ENCODE measurements around the gene TBC1D22A.
"Not testable (repeated sequence)": the region's sequence is repeated elsewhere in the genome, so short reads cannot be mapped to it uniquely, and the experiment has no call there.

TBC1D22A gene

GRCh38 chr22:47136671-47137070, 374.2 kb downstream of the TBC1D22A start:
- H3K27ac Mint-ChIP-seq = no peak overlapping the region
- DNase-seq (ENCODE audit: low spot score in 2 of 2) (no peak), ATAC-seq (ENCODE audit: low read depth) (no peak)
- peaks cover 13% of the 10 kb centered on the region for H3K36me3 Mint-ChIP-seq
- no peaks in the 10 kb centered on the region for H3K9me3 Mint-ChIP-seq
- peaks cover 4% of the 10 kb centered on the region for H3K4me1 Mint-ChIP-seq
- H3K27me3 Mint-ChIP-seq = no peaks in the 10 kb centered on the region
- H3K4me3 Mint-ChIP-seq = no peak overlapping the region

- Mint-ChIP-seq H3K9me3 (no peaks in the 10 kb centered on the region), H3K27me3 (no peaks in the 10 kb centered on the region), H3K36me3 (peaks cover 13% of the 10 kb centered on the region), H3K4me3 (no peak overlapping the region), H3K27ac (no peak overlapping the region), H3K4me1 (peaks cover 7% of the 10 kb centered on the region)
- ATAC-seq (ENCODE audit: low read depth) (no peak), DNase-seq (ENCODE audit: low spot score in 2 of 2) (no peak)
Measured at GRCh38 chr22:47139013-47139789, 376.8 kb downstream of the TBC1D22A start.

- H3K9me3 Mint-ChIP-seq = no peaks in the 10 kb centered on the region
- H3K36me3 Mint-ChIP-seq = peaks cover 13% of the 10 kb centered on the region
- no peaks in the 10 kb centered on the region for H3K27me3 Mint-ChIP-seq
- no peak overlapping the region for H3K4me3 Mint-ChIP-seq
- no peak overlapping the region for H3K27ac Mint-ChIP-seq
- ATAC-seq (ENCODE audit: low read depth) (no peak), DNase-seq (ENCODE audit: low spot score in 2 of 2) (no peak)
- H3K4me1 Mint-ChIP-seq = peaks cover 7% of the 10 kb centered on the region
Measured at GRCh38 chr22:47139790-47140119, 377.3 kb downstream of the TBC1D22A start.

GRCh38 chr22:47140975-47141374, 378.5 kb downstream of the TBC1D22A start:
- not testable (repeated sequence) for DNase-seq (ENCODE audit: low spot score in 2 of 2); H3K27me3 Mint-ChIP-seq; H3K9me3 Mint-ChIP-seq; H3K4me1 Mint-ChIP-seq; H3K4me3 Mint-ChIP-seq; H3K27ac Mint-ChIP-seq; ATAC-seq (ENCODE audit: low read depth)
- H3K36me3 Mint-ChIP-seq = peaks cover 13% of the 10 kb centered on the region

GRCh38 chr22:47142427-47143046, 380.1 kb downstream of the TBC1D22A start:
- H3K9me3 Mint-ChIP-seq = no peaks in the 10 kb centered on the region
- no peak overlapping the region for H3K27ac Mint-ChIP-seq
- no peak for ATAC-seq (ENCODE audit: low read depth)
- no peak overlapping the region for H3K4me3 Mint-ChIP-seq
- DNase-seq (ENCODE audit: low spot score in 2 of 2) = no peak
- H3K27me3 Mint-ChIP-seq = no peaks in the 10 kb centered on the region
- H3K36me3 Mint-ChIP-seq = peaks cover 10% of the 10 kb centered on the region
- peaks cover 7% of the 10 kb centered on the region for H3K4me1 Mint-ChIP-seq

- no peak for ATAC-seq (ENCODE audit: low read depth)
- H3K27ac Mint-ChIP-seq = no peak overlapping the region
- DNase-seq (ENCODE audit: low spot score in 2 of 2) = no peak
- no peak overlapping the region for H3K4me3 Mint-ChIP-seq
- peaks cover 9% of the 10 kb centered on the region for H3K36me3 Mint-ChIP-seq
- no peaks in the 10 kb centered on the region for H3K9me3 Mint-ChIP-seq
- H3K4me1 Mint-ChIP-seq = peaks cover 7% of the 10 kb centered on the region
- H3K27me3 Mint-ChIP-seq = no peaks in the 10 kb centered on the region
Measured at GRCh38 chr22:47143249-47143938, 380.9 kb downstream of the TBC1D22A start.

GRCh38 chr22:47144076-47144765, 381.8 kb downstream of the TBC1D22A start:
- H3K27ac Mint-ChIP-seq = no peak overlapping the region
- DNase-seq (ENCODE audit: low spot score in 2 of 2) = no peak
- no peak for ATAC-seq (ENCODE audit: low read depth)
- H3K27me3 Mint-ChIP-seq = no peaks in the 10 kb centered on the region
- H3K36me3 Mint-ChIP-seq = peaks cover 11% of the 10 kb centered on the region
- H3K4me1 Mint-ChIP-seq = peaks cover 7% of the 10 kb centered on the region
- H3K9me3 Mint-ChIP-seq = no peaks in the 10 kb centered on the region
- no peak overlapping the region for H3K4me3 Mint-ChIP-seq

- H3K27me3 Mint-ChIP-seq = no peaks in the 10 kb centered on the region
- DNase-seq (ENCODE audit: low spot score in 2 of 2) (no peak), ATAC-seq (ENCODE audit: low read depth) (no peak)
- H3K4me1 Mint-ChIP-seq = peaks cover 7% of the 10 kb centered on the region
- peaks cover 11% of the 10 kb centered on the region for H3K36me3 Mint-ChIP-seq
- no peak overlapping the region for H3K27ac Mint-ChIP-seq
- no peak overlapping the region for H3K4me3 Mint-ChIP-seq
- no peaks in the 10 kb centered on the region for H3K9me3 Mint-ChIP-seq
Measured at GRCh38 chr22:47144791-47145425, 382.5 kb downstream of the TBC1D22A start.

- peaks cover 8% of the 10 kb centered on the region for H3K4me1 Mint-ChIP-seq
- no peak for DNase-seq (ENCODE audit: low spot score in 2 of 2)
Measured at GRCh38 chr22:47145883-47146282, 383.4 kb downstream of the TBC1D22A start.

GRCh38 chr22:47146391-47146790, 383.9 kb downstream of the TBC1D22A start:
- Mint-ChIP-seq H3K4me3 (no peak overlapping the region), H3K4me1 (peaks cover 8% of the 10 kb centered on the region), H3K9me3 (no peaks in the 10 kb centered on the region), H3K27ac (no peak overlapping the region), H3K36me3 (peaks cover 12% of the 10 kb centered on the region), H3K27me3 (no peaks in the 10 kb centered on the region)
- no peak for ATAC-seq (ENCODE audit: low read depth)
- DNase-seq (ENCODE audit: low spot score in 2 of 2) = no peak

More at GRCh38 chr22:47145883-47146282, 383.4 kb downstream of the TBC1D22A start:
- Mint-ChIP-seq H3K9me3 (no peaks in the 10 kb centered on the region), H3K4me3 (no peak overlapping the region), H3K27ac (no peak overlapping the region), H3K36me3 (peaks cover 10% of the 10 kb centered on the region), H3K27me3 (no peaks in the 10 kb centered on the region)
- no peak for ATAC-seq (ENCODE audit: low read depth)

GRCh38 chr22:47146941-47147340, 384.5 kb downstream of the TBC1D22A start:
- Mint-ChIP-seq H3K9me3 (no peaks in the 10 kb centered on the region), H3K4me1 (peaks cover 6% of the 10 kb centered on the region), H3K27ac (no peak overlapping the region), H3K36me3 (peaks cover 12% of the 10 kb centered on the region), H3K27me3 (no peaks in the 10 kb centered on the region), H3K4me3 (no peak overlapping the region)
- ATAC-seq (ENCODE audit: low read depth) (no peak), DNase-seq (ENCODE audit: low spot score in 2 of 2) (no peak)

GRCh38 chr22:47147572-47147971, 385.1 kb downstream of the TBC1D22A start:
- H3K27me3 Mint-ChIP-seq = no peaks in the 10 kb centered on the region
- no peak overlapping the region for H3K27ac Mint-ChIP-seq
- no peak overlapping the region for H3K4me3 Mint-ChIP-seq
- peaks cover 14% of the 10 kb centered on the region for H3K36me3 Mint-ChIP-seq
- DNase-seq (ENCODE audit: low spot score in 2 of 2) = no peak
- no peak for ATAC-seq (ENCODE audit: low read depth)
- peaks cover 4% of the 10 kb centered on the region for H3K4me1 Mint-ChIP-seq
- H3K9me3 Mint-ChIP-seq = no peaks in the 10 kb centered on the region

GRCh38 chr22:47148510-47148909, 386.1 kb downstream of the TBC1D22A start:
- H3K36me3 Mint-ChIP-seq = peaks cover 16% of the 10 kb centered on the region
- no peaks in the 10 kb centered on the region for H3K9me3 Mint-ChIP-seq
- peaks cover 4% of the 10 kb centered on the region for H3K4me1 Mint-ChIP-seq
- no peak overlapping the region for H3K4me3 Mint-ChIP-seq
- DNase-seq (ENCODE audit: low spot score in 2 of 2) = no peak
- no peak overlapping the region for H3K27ac Mint-ChIP-seq
- H3K27me3 Mint-ChIP-seq = no peaks in the 10 kb centered on the region
- ATAC-seq (ENCODE audit: low read depth) = no peak
